Thyroid gland (tissue), 4 donors: ENCODE results near the gene TMPRSS4. TPM values are rescaled to one million over a fixed set of nuclear protein-coding genes. Genes with fewer than 3 reads are reported as not detected.
"Not testable (repeated sequence)": the region's sequence is repeated elsewhere in the genome, so short reads cannot be mapped to it uniquely, and the experiment has no call there.

Experiments used
- DNase-seq, 2 donors: peaks; one replicate each; pipeline ENCODE4 v3.0.0-alpha.2; 2019
- H3K27ac ChIP-seq, 3 donors: fragments of 200-600 bp; sonication (generic); 1 replicate in 2 of 3; 2 replicates in 1 of 3; pipeline ENCODE4 v1.5.1; 2016 to 2019; ENCODE audit warnings: mild to moderate bottlenecking in 1 of 3, moderate library complexity in 1 of 3
- H3K27me3 ChIP-seq: fragments of 200-600 bp; sonication (generic); one replicate; pipeline ENCODE4 v1.5.1; 2019
- H3K36me3 ChIP-seq, 2 donors: fragments of 200-600 bp; sonication (generic); one replicate each; pipeline ENCODE4 v1.5.1; 2016 to 2019
- H3K4me1 ChIP-seq, 2 donors: fragments of 200-600 bp; sonication (generic); one replicate each; pipeline ENCODE4 v1.5.1; 2017 to 2019
- H3K4me3 ChIP-seq, 3 donors: fragments of 200-600 bp; sonication (generic); replicated peaks in 1 of 3; 1 replicate in 2 of 3; 2 replicates in 1 of 3; pipeline ENCODE4 v1.5.1; 2016; ENCODE audit warnings: mild to moderate bottlenecking in 1 of 3
- H3K9me3 ChIP-seq: fragments of 200-600 bp; sonication (generic); one replicate; pipeline ENCODE4 v1.5.1; 2017
- CTCF ChIP-seq, 6 experiments: fragments of 200-600 bp in 3 of 6; fragments of 450-650 bp in 3 of 6; sonication (generic) in 3 of 6; IDR thresholded peaks; one replicate each; pipeline ENCODE4 v1.5.1; 2016 to 2019; ENCODE audit warnings: antibody characterized with exemption in 6 of 6, mild to moderate bottlenecking in 2 of 6, inconsistent platforms in 1 of 6, moderate library complexity in 1 of 6
- POLR2A ChIP-seq, 2 donors: fragments of 450-650 bp; IDR thresholded peaks; one replicate each; pipeline ENCODE4 v1.6.1; 2017; ENCODE audit warnings: antibody characterized with exemption in 2 of 2, mild to moderate bottlenecking in 2 of 2, moderate library complexity in 1 of 2
- WGBS, 2 donors: methylation state at CpG; one replicate each; pipeline ENCODE4 v1.1.5; 2017; 5-methylcytosine and 5-hydroxymethylcytosine counted together
- intact Hi-C: fragments of 100-400 bp; cut with DNase I; formaldehyde crosslinking; loops from one replicate; pipeline ENCODE4 v1.15.1; 2023
- total RNA-seq, 4 donors: library from RNA; depleted of rRNA; stranded (reverse); fragments of >200 nt; gene quantifications; one replicate each; pipeline ENCODE4 v1.2.3, GENCODE V29; 2016

The TMPRSS4 gene
- total RNA-seq, 4 donors from 2014 or later, result 0.83 to 1.5 (median 1.1) TPM; not detected in 1

DNA sequence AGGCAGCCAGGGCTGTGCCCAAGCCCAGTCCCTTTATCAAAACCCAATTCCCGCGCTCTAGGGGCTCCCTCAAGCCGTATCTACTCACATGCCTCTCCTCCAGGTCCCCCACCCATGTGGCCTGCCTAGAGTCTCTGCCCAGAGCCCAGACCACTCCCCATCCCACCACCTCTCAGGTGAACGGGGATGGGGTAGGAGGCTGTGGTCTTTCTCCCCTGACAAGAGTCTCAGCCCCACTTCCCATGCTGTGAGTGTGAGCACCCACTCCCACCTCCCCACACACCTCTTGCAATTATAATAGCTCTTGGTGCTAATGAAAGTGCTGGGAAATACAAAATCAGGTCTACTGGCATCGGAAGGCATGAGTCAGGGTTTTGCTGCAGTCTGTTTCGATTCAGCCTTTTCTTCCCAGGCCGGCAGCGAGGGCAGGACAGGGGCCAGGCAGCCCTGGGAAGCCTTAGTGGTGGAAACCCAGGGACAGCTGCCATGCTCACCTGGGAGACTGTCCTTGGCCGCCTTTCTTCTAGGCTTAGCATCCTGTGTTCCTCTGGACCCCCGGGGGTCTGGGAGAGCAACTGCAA lies 16.7 kb upstream of the TMPRSS4 start:
- DNase-seq, result no peak
- intact Hi-C loops, result no loop called here

DNA sequence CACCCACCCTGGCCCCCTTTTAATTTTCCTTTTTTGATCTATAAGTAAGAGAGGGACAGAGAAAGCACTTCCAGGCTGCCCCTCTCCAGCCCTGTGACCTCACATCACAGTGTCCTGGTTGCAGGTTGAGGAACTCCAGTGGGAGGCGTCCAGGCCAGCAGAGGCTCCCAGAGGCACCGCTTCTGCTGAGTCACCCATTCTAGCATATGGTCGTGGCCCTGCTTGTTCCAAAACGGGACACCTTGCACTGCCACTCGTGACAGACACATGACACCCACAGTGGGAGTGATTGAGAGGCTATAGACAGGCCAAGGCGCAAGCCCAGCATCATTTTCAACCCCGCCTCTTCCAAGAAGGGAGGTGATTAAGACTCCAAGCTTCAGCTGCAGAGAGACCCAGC lies 16.0 kb upstream of the TMPRSS4 start:
- Histone ChIP-seq H3K27ac (no peak overlapping the region), H3K4me3 (no peak overlapping the region), H3K27me3 (no peaks in the 10 kb centered on the region), H3K9me3 (no peaks in the 10 kb centered on the region), H3K36me3 (no peaks in the 10 kb centered on the region), H3K4me1 (no peaks in the 10 kb centered on the region)
- TF ChIP-seq POLR2A (IDR thresholded peaks at IDR 0.05), result no peak
- TF ChIP-seq CTCF (IDR thresholded peaks at IDR 0.05), result no peak
- DNase-seq, result no peak
- intact Hi-C loops, result no loop called here
- 61 to 73% methylated on average over 7 of the region's 7 CpGs for WGBS, 2 donors

More for the DNA sequence above, 16.7 kb upstream of the TMPRSS4 start:
- H3K4me1 ChIP-seq, result no peaks in the 10 kb centered on the region
- H3K27ac ChIP-seq, result no peak overlapping the region
- TF ChIP-seq CTCF (IDR thresholded peaks at IDR 0.05) (no peak), POLR2A (IDR thresholded peaks at IDR 0.05) (no peak)
- no peaks in the 10 kb centered on the region for H3K27me3 ChIP-seq
- 88 to 93% methylated on average over 10 of the region's 10 CpGs for WGBS, 2 donors
- H3K36me3 ChIP-seq, result no peaks in the 10 kb centered on the region
- no peak overlapping the region for H3K4me3 ChIP-seq
- H3K9me3 ChIP-seq, result no peaks in the 10 kb centered on the region

DNA sequence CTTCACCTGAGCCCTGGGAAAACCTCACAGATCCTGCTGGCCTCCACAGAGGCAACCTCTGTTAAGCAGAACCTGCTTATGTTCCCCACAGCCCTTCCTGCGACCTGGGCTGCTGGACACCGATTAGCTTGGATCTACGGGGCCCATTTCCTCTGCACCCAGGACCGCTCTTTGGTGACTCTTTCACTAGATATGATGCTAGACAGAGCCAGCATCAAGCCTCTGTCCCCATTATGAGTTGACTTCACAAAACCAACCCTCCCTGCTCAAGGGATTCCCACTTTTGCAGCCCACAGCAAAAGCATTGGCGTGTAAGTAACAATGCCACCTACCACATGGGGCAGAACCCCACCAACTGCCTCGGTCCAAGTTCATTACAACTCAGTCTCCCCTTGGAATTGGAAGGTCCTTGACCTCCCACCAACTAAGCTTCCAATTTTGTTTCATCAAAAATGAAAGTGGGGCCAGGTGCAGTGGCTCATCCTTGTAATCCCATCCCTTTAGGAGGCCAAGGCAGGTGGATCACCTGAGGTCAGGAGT lies 15.2 kb upstream of the TMPRSS4 start:
- H3K36me3 ChIP-seq, result no peaks in the 10 kb centered on the region
- intact Hi-C loops, result no loop called here
- H3K4me3 ChIP-seq, result no peak overlapping the region
- DNase-seq, result no peak
- H3K27ac ChIP-seq, result no peak overlapping the region
- no peaks in the 10 kb centered on the region for H3K9me3 ChIP-seq
- TF ChIP-seq POLR2A (IDR thresholded peaks at IDR 0.05) (no peak), CTCF (IDR thresholded peaks at IDR 0.05) (no peak)
- H3K27me3 ChIP-seq, result no peaks in the 10 kb centered on the region
- WGBS, 2 donors, result 93 to 94% methylated on average over 6 of the region's 6 CpGs
- no peaks in the 10 kb centered on the region for H3K4me1 ChIP-seq

DNA sequence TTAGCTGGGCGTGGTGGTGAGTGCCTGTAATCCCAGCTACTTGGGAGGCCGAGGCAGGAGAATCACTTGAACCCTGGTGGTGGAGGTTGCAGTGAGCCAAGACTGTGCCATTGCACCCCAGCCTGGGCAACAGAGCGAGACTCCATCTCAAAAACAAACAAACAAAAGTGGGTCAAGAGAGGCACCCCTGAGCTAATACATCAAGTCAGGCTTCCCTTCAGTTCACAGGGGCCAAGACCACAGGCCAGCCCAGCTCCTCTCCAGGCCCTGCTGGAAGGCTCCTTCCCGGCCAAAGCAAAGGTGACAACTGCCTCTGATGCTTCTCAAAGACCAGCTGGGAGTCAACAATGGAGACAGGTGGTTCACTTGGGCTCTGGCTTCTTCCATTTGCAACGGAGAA lies 14.7 kb upstream of the TMPRSS4 start:
- H3K9me3 ChIP-seq, H3K27ac ChIP-seq, H3K4me1 ChIP-seq, H3K27me3 ChIP-seq, DNase-seq, H3K4me3 ChIP-seq, intact Hi-C loops, H3K36me3 ChIP-seq: not testable (repeated sequence)
- WGBS, 2 donors, result 91 to 98% methylated on average over 5 of the region's 5 CpGs

DNA sequence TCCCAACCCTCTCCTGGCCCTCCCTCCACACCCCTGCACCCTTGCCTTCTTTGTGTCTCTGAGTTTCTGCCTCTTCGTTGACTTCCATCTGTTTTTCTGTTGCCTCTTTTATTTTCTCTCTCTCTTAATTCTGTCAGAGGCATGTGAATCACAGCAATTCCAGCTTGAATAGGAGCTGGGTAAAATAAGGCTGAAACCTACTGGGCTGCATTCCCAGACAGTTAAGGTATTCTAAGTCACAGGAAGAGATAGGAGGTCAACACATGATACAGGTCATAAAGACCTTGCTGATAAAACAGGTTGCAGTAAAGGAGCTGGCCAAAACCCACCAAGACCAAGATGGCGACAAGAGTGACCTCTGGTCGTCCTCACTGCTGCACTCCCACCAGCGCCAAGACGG lies 14.2 kb upstream of the TMPRSS4 start:
- H3K9me3 ChIP-seq, H3K4me3 ChIP-seq, DNase-seq, H3K36me3 ChIP-seq, H3K27ac ChIP-seq, H3K27me3 ChIP-seq, intact Hi-C loops, H3K4me1 ChIP-seq: not testable (repeated sequence)
- WGBS, 2 donors, result 91 to 98% methylated on average over 5 of the region's 5 CpGs

DNA sequence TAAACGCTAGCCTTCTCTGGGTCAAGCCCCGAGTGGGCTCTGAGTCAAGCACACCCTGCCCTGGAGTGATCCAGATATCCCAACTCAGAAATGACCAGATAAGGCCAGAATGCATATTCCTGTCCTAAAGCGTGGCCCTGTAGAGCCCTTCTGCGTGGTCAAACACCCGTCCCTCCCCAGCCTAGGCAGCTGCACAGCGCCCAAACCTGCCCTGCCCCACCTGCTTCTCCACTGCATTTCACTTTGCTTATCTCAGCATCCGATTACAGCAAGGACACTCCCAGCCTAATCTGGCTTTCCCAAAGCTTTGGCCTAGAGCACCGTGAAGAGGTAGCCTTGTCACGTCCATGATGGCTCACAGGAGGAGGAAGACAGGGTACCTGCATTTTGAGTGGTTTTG lies 11.9 kb upstream of the TMPRSS4 start:
- WGBS, 2 donors, result 86 to 95% methylated on average over 9 of the region's 9 CpGs
- TF ChIP-seq CTCF (IDR thresholded peaks at IDR 0.05) (no peak), POLR2A (IDR thresholded peaks at IDR 0.05) (no peak)
- intact Hi-C loops, result no loop called here

More for the DNA sequence above, 11.9 kb upstream of the TMPRSS4 start:
- Histone ChIP-seq H3K27ac (no peak overlapping the region), H3K27me3 (no peaks in the 10 kb centered on the region), H3K4me1 (no peaks in the 10 kb centered on the region), H3K9me3 (no peaks in the 10 kb centered on the region), H3K36me3 (no peaks in the 10 kb centered on the region), H3K4me3 (no peak overlapping the region)
- no peak for DNase-seq
